Neural progenitor cell (in vitro differentiated cells): Measurements from ENCODE around the gene STAG3. TPM values are rescaled to one million over a fixed set of nuclear protein-coding genes. Genes with fewer than 3 reads are reported as not detected.
"Not testable (repeated sequence)": the region's sequence is repeated elsewhere in the genome, so short reads cannot be mapped to it uniquely, and the experiment has no call there.

Experiments used
- DNase-seq: peaks from one replicate; pipeline ENCODE4 v3.0.0-alpha.2; 2016; ENCODE audit warnings: low spot score
- H2AFZ ChIP-seq: fragments of 200-600 bp; sonication (generic); replicated peaks from 2 replicates; pipeline ENCODE4 v1.6.1; 2016; ENCODE audit warnings: antibody characterized with exemption
- H3F3A ChIP-seq: fragments of 200-600 bp; sonication (generic); 2 replicates; pipeline ENCODE4 v1.6.1; 2016; ENCODE audit warnings: antibody characterized with exemption, low read depth
- H3K27ac ChIP-seq: fragments of 200-600 bp; sonication (generic); 2 replicates; pipeline ENCODE4 v1.5.1; 2016; ENCODE audit warnings: mild to moderate bottlenecking
- H3K27me3 ChIP-seq: fragments of 200-600 bp; sonication (generic); 2 replicates; pipeline ENCODE4 v1.6.1; 2016; ENCODE audit warnings: mild to moderate bottlenecking, moderate library complexity
- H3K36me3 ChIP-seq: fragments of 200-600 bp; sonication (generic); 2 replicates; pipeline ENCODE4 v1.5.1; 2016
- H3K4me1 ChIP-seq: fragments of 200-600 bp; sonication (generic); 2 replicates; pipeline ENCODE4 v1.6.1; 2016; ENCODE audit warnings: mixed run types
- H3K4me2 ChIP-seq: fragments of 200-600 bp; sonication (generic); 2 replicates; pipeline ENCODE4 v1.6.1; 2016
- H3K4me3 ChIP-seq: fragments of 200-600 bp; sonication (generic); 2 replicates; pipeline ENCODE4 v1.5.1; 2016
- H3K79me2 ChIP-seq: fragments of 200-600 bp; sonication (generic); 2 replicates; pipeline ENCODE4 v1.6.1; 2016; ENCODE audit warnings: low read depth
- H3K9ac ChIP-seq: fragments of 200-600 bp; sonication (generic); 2 replicates; pipeline ENCODE4 v1.6.1; 2016
- H3K9me3 ChIP-seq: fragments of 200-600 bp; sonication (generic); 2 replicates; pipeline ENCODE4 v1.5.1; 2016; ENCODE audit warnings: low read depth
- H4K20me1 ChIP-seq: fragments of 200-600 bp; sonication (generic); 2 replicates; pipeline ENCODE4 v1.6.1; 2016; ENCODE audit warnings: low read depth
- H3K27ac Mint-ChIP-seq: 3 replicates; pipeline ENCODE4 v1.8.0; 2021; ENCODE audit warnings: mixed read lengths
- H3K27me3 Mint-ChIP-seq: 2 replicates; pipeline ENCODE4 v1.8.0; 2022; ENCODE audit warnings: low read depth, mild to moderate bottlenecking, inconsistent platforms, moderate library complexity, mixed read lengths; ENCODE audit not compliant: insufficient read depth
- H3K36me3 Mint-ChIP-seq: 3 replicates; pipeline ENCODE4 v1.8.0; 2021; ENCODE audit warnings: mixed read lengths
- H3K4me1 Mint-ChIP-seq: 3 replicates; pipeline ENCODE4 v1.8.0; 2021; ENCODE audit warnings: mixed read lengths
- H3K4me3 Mint-ChIP-seq: 3 replicates; pipeline ENCODE4 v1.8.0; 2021; ENCODE audit warnings: mild to moderate bottlenecking, moderate library complexity, mixed read lengths
- H3K9me3 Mint-ChIP-seq: 3 replicates; pipeline ENCODE4 v1.8.0; 2020; ENCODE audit warnings: mixed read lengths
- EZH2 ChIP-seq: fragments of 200-600 bp; sonication (generic); IDR thresholded peaks from 2 replicates; pipeline ENCODE4 v1.6.1; 2017; ENCODE audit warnings: antibody characterized with exemption, mild to moderate bottlenecking, moderate library complexity
- EZH2phosphoT487 ChIP-seq: fragments of 200-600 bp; sonication (generic); IDR thresholded peaks from 2 replicates; pipeline ENCODE4 v1.6.1; 2017; ENCODE audit warnings: antibody characterized with exemption
- total RNA-seq: library from RNA; depleted of rRNA; stranded (reverse); fragments of >200 nt; gene quantifications from 2 replicates; pipeline ENCODE4 v1.2.3, GENCODE V29; 2015; ENCODE audit warnings: low replicate concordance
- TF ChIP-seq, protein P1 (sequence below): fragments of 200-600 bp; sonication (generic); IDR thresholded peaks from 2 replicates; pipeline ENCODE4 v1.5.1; 2017; ENCODE audit warnings: antibody characterized with exemption, mild to moderate bottlenecking

The STAG3 gene
- total RNA-seq, 1 donor from 2014 or later = 0.58 TPM

DNA sequence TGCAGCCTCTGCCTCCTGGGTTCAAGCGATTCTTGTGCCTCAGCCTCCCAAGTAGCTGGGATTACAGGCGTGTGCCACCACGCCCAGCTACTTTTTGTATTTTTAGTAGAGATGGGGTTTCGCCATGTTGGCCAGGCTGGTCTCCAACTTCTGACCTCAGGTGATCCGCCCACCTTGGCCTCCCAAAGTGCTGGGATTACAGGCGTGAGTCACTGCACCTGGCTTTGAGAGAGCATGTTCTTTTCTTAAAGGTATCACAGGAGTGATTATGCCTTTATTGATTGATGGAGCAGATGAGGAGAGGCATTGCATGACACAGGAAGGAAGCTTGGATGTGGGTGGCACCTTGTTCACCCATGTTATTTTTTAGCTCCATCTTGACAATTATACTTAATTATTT lies 5.4 kb downstream of the STAG3 start:
- H3K36me3 ChIP-seq, H3K4me2 ChIP-seq, H3K4me3 Mint-ChIP-seq, H3K36me3 Mint-ChIP-seq, H3K9me3 Mint-ChIP-seq, H3K27ac Mint-ChIP-seq, H3K79me2 ChIP-seq, H3K9ac ChIP-seq, H2AFZ ChIP-seq, H3K4me1 ChIP-seq, H3K27ac ChIP-seq, H3F3A ChIP-seq, H3K27me3 Mint-ChIP-seq, DNase-seq, H3K4me1 Mint-ChIP-seq, H4K20me1 ChIP-seq, H3K4me3 ChIP-seq, H3K9me3 ChIP-seq: not testable (repeated sequence)
- H3K27me3 ChIP-seq = peaks cover 12% of the 10 kb centered on the region

DNA sequence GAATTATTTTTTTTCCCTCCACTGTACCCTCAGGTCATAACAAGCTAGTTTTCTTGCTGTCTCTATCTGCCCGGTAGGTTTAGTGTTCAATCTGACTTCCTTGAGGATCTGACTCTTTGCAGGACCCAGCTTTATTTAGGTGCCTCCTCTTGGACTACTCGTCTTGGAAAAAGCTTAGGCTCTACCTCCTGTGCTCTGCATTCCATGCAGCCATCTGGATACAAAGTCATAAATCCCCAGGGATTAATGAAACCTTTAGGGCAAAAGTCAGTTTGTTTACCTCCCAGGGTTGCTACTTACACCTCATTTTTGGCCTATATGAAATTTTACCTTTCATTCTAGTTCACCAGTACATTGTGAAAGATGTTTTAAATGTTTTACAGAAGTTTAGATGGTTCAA lies 8.0 kb downstream of the STAG3 start:
- Histone ChIP-seq H3F3A (no peaks in the 10 kb centered on the region), H3K4me2 (no peak overlapping the region), H3K79me2 (no peaks in the 10 kb centered on the region), H3K4me1 (peaks cover 5% of the 10 kb centered on the region), H3K27ac (no peak overlapping the region), H2AFZ (no peak overlapping the region), H3K9me3 (no peaks in the 10 kb centered on the region), H3K9ac (no peak overlapping the region), H4K20me1 (no peaks in the 10 kb centered on the region), H3K36me3 (no peaks in the 10 kb centered on the region), H3K27me3 (no peaks in the 10 kb centered on the region), H3K4me3 (no peak overlapping the region)
- peaks cover 6% of the 10 kb centered on the region for H3K27me3 Mint-ChIP-seq
- no peaks in the 10 kb centered on the region for H3K9me3 Mint-ChIP-seq
- H3K27ac Mint-ChIP-seq = no peak overlapping the region
- H3K36me3 Mint-ChIP-seq = no peaks in the 10 kb centered on the region
- H3K4me3 Mint-ChIP-seq = no peak overlapping the region
- peaks cover 9% of the 10 kb centered on the region for H3K4me1 Mint-ChIP-seq
- no peak for DNase-seq
- TF ChIP-seq EZH2 (no peak), EZH2phosphoT487 (no peak)
- TF ChIP-seq, protein P1, sequence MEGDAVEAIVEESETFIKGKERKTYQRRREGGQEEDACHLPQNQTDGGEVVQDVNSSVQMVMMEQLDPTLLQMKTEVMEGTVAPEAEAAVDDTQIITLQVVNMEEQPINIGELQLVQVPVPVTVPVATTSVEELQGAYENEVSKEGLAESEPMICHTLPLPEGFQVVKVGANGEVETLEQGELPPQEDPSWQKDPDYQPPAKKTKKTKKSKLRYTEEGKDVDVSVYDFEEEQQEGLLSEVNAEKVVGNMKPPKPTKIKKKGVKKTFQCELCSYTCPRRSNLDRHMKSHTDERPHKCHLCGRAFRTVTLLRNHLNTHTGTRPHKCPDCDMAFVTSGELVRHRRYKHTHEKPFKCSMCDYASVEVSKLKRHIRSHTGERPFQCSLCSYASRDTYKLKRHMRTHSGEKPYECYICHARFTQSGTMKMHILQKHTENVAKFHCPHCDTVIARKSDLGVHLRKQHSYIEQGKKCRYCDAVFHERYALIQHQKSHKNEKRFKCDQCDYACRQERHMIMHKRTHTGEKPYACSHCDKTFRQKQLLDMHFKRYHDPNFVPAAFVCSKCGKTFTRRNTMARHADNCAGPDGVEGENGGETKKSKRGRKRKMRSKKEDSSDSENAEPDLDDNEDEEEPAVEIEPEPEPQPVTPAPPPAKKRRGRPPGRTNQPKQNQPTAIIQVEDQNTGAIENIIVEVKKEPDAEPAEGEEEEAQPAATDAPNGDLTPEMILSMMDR = no peak

- no peak overlapping the region for H2AFZ ChIP-seq
- Mint-ChIP-seq H3K4me3 (no peak overlapping the region), H3K4me1 (no peaks in the 10 kb centered on the region), H3K9me3 (no peaks in the 10 kb centered on the region), H3K27ac (no peak overlapping the region), H3K36me3 (no peaks in the 10 kb centered on the region), H3K27me3 (peaks cover 6% of the 10 kb centered on the region)
- H4K20me1 ChIP-seq = no peaks in the 10 kb centered on the region
- TF ChIP-seq, protein P1 = peak; percentile 10
- TF ChIP-seq EZH2phosphoT487 = no peak
- TF ChIP-seq EZH2 = no peak
- H3K36me3 ChIP-seq = no peaks in the 10 kb centered on the region
- DNase-seq = no peak
- no peak overlapping the region for H3K4me2 ChIP-seq
- H3K9me3 ChIP-seq = no peaks in the 10 kb centered on the region
- H3F3A ChIP-seq = no peaks in the 10 kb centered on the region
- H3K4me1 ChIP-seq = peaks cover 5% of the 10 kb centered on the region
- no peak overlapping the region for H3K4me3 ChIP-seq
- H3K79me2 ChIP-seq = no peaks in the 10 kb centered on the region
- no peaks in the 10 kb centered on the region for H3K27me3 ChIP-seq
- no peak overlapping the region for H3K9ac ChIP-seq
- H3K27ac ChIP-seq = no peak overlapping the region
These were observed 11.3 kb downstream of the STAG3 start for GRCh38 chr7:100189061-100189460.

- no peaks in the 10 kb centered on the region for H3K27me3 ChIP-seq
- no peak for DNase-seq
- no peak overlapping the region for H2AFZ ChIP-seq
- no peak overlapping the region for H3K4me3 ChIP-seq
- Mint-ChIP-seq H3K27me3 (peaks cover 6% of the 10 kb centered on the region), H3K9me3 (no peaks in the 10 kb centered on the region), H3K4me1 (no peaks in the 10 kb centered on the region), H3K27ac (no peak overlapping the region), H3K36me3 (no peaks in the 10 kb centered on the region), H3K4me3 (no peak overlapping the region)
- no peak overlapping the region for H3K4me2 ChIP-seq
- no peaks in the 10 kb centered on the region for H3K36me3 ChIP-seq
- no peak overlapping the region for H3K27ac ChIP-seq
- no peaks in the 10 kb centered on the region for H3K79me2 ChIP-seq
- peaks cover 5% of the 10 kb centered on the region for H3K4me1 ChIP-seq
- TF ChIP-seq, protein P1 = peak; percentile 28
- no peak for TF ChIP-seq EZH2
- no peaks in the 10 kb centered on the region for H3F3A ChIP-seq
- H3K9me3 ChIP-seq = no peaks in the 10 kb centered on the region
- no peaks in the 10 kb centered on the region for H4K20me1 ChIP-seq
- H3K9ac ChIP-seq = no peak overlapping the region
These were observed 12.5 kb downstream of the STAG3 start for GRCh38 chr7:100190048-100190711.
